GM12864 (cell line): ENCODE measurements around the gene GPR143.
"Not testable (repeated sequence)": the region's sequence is repeated elsewhere in the genome, so short reads cannot be mapped to it uniquely, and the experiment has no call there.

Source experiments
- DNase-seq: peaks from one replicate; pipeline ENCODE4 v3.0.0-alpha.2; 2011; ENCODE audit warnings: low read depth
- H3K4me3 ChIP-seq: 2 replicates; pipeline ENCODE4 v1.5.1; 2011; ENCODE audit warnings: mild to moderate bottlenecking, low read depth, low read length, control low read depth
- TF ChIP-seq, protein P1 (sequence below): IDR thresholded peaks from 2 replicates; pipeline ENCODE4 v1.5.1; 2011; ENCODE audit warnings: low read depth, mild to moderate bottlenecking, moderate library complexity, low read length, control low read depth, inconsistent platforms; ENCODE audit errors: missing control alignments

Gene GPR143

GRCh38 chrX:9765737-9766097 is at the start of gene GPR143:
Gene GPR143, minus strand, starts transcription at chrX:9765847. Its CDS starts 30 bp downstream, at chrX:9765817.
- no peak for DNase-seq
- TF ChIP-seq, protein P1, sequence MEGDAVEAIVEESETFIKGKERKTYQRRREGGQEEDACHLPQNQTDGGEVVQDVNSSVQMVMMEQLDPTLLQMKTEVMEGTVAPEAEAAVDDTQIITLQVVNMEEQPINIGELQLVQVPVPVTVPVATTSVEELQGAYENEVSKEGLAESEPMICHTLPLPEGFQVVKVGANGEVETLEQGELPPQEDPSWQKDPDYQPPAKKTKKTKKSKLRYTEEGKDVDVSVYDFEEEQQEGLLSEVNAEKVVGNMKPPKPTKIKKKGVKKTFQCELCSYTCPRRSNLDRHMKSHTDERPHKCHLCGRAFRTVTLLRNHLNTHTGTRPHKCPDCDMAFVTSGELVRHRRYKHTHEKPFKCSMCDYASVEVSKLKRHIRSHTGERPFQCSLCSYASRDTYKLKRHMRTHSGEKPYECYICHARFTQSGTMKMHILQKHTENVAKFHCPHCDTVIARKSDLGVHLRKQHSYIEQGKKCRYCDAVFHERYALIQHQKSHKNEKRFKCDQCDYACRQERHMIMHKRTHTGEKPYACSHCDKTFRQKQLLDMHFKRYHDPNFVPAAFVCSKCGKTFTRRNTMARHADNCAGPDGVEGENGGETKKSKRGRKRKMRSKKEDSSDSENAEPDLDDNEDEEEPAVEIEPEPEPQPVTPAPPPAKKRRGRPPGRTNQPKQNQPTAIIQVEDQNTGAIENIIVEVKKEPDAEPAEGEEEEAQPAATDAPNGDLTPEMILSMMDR = no peak
- no peak within 1 kb of the TSS for H3K4me3 ChIP-seq

DNA sequence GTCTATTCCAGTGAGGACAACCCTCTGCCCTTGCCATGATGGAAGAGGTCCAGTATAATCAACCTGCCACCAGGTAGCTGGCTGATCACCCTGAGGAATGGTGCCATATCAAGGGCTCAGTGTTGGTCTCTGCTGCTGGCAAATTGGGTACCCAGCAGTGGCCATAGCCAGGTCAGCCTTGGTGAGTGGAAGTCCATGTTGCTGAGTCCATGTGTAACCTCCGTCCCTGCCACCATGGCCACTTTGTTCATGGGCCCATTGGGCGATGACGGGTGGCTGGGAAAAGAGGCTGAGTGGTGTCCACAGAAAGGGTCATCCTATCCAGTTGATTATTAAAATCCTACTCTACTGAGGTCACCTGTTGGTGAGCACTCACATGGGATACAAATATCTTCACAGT is 45.4 kb upstream of the GPR143 start:
- H3K4me3 ChIP-seq, DNase-seq: not testable (repeated sequence)

- DNase-seq, H3K4me3 ChIP-seq: not testable (repeated sequence)
Measured at GRCh38 chrX:9809876-9810275, 44.2 kb upstream of the GPR143 start.

- TF ChIP-seq, protein P1 = no peak
- no peak for DNase-seq
- no peak overlapping the region for H3K4me3 ChIP-seq
Measured at GRCh38 chrX:9807355-9808182, 41.9 kb upstream of the GPR143 start.

GRCh38 chrX:9805956-9806355 is 40.3 kb upstream of the GPR143 start:
- TF ChIP-seq, protein P1 = no peak
- no peak for DNase-seq
- no peak overlapping the region for H3K4me3 ChIP-seq

- DNase-seq = no peak
- TF ChIP-seq, protein P1 = no peak
Measured at GRCh38 chrX:9804444-9804843, 38.8 kb upstream of the GPR143 start.

DNA sequence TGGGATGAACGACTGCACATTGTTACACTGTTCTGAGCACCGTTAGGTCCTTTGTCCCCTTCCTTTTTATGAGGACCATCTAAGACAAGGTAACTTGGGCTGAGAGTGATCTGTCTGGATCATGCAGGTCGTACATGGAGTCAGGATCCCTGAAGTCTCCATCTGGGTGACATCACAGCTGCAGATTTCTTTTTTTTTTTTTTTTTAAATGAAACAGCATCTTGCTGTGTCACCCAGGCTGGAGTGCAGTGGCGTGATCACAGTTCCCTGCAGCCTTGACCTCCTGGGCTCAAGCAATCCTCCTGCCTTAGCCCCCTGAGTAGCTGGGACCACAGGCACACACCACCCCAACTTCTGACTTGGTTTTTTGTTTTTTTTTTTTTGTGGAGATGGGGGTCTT is 37.1 kb upstream of the GPR143 start:
- no peak for DNase-seq
- TF ChIP-seq, protein P1 = no peak
- H3K4me3 ChIP-seq = no peak overlapping the region

More at GRCh38 chrX:9804444-9804843, 38.8 kb upstream of the GPR143 start:
- no peak overlapping the region for H3K4me3 ChIP-seq
